Measurements from ENCODE around the gene SLC41A2.

- no peak for TF ChIP-seq CTCF (IDR thresholded peaks at IDR 0.05)
- no peak for TF ChIP-seq POLR2AphosphoS5 (IDR thresholded peaks at IDR 0.05; ENCODE audit: low read depth, low read length)
These were observed 33.6 kb upstream of the SLC41A2 start for GRCh38 chr12:104991565-104992128.

Data from Panc1 (cell line).